ENCODE data around the gene PHGDH.

DNA sequence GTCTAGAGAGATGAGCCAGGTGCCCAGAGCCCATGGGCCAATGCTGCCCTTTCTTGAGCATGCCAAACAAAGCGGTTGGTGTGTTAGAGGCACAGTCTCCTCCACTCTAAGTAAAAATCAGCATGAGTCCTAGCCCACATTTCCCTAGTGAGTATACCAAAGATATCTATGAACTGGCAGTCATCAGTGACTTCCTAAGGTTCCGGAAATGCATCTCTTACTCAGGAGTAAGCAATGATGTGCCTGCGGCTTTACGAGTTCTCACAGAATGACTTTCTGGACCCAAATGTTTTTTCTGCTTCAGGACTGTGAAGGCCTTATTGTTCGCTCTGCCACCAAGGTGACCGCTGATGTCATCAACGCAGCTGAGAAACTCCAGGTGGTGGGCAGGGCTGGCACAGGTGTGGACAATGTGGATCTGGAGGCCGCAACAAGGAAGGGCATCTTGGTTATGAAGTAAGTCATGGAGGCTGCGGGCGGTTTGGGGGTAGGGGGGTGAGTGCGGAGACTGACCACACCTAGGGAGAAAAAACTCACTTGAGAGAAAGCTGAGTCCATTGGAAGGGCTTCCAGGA is 9.2 kb downstream of the PHGDH start:
- TF ChIP-seq SP1 (IDR thresholded peaks at IDR 0.05) (no peak), CTBP1 (IDR thresholded peaks at IDR 0.05; ENCODE audit: borderline replicate concordance) (no peak), BHLHE40 (IDR thresholded peaks at IDR 0.05; ENCODE audit: borderline replicate concordance) (no peak), L3MBTL2 (conservative IDR thresholded peaks at IDR 0.05) (no peak), ELF4 (IDR thresholded peaks at IDR 0.05) (no peak), FOXM1 (IDR thresholded peaks at IDR 0.05; ENCODE audit: borderline replicate concordance) (no peak), SUZ12 (IDR thresholded peaks at IDR 0.05) (no peak)
